ENCODE results near the gene NR1D1. TPM values are rescaled to one million over a fixed set of nuclear protein-coding genes. Genes with fewer than 3 reads are reported as not detected.

NR1D1 gene
- polyA plus RNA-seq, 1 donor (not counting 4 experiments of a cell fraction or from before 2014, with no cell fraction given), result 1.0 TPM

- H3K27ac ChIP-seq (ENCODE audit: control insufficient read depth, insufficient read depth, low read length), result no peak overlapping the region
- no peaks in the 10 kb centered on the region for H3K9me3 ChIP-seq (ENCODE audit: control insufficient read depth, low read depth, low read length)
- no peaks in the 10 kb centered on the region for H4K20me1 ChIP-seq (ENCODE audit: control insufficient read depth, extremely low read depth, insufficient read depth, low read length)
- no peak overlapping the region for H3K9ac ChIP-seq (ENCODE audit: control insufficient read depth, extremely low read depth, insufficient read depth, low read length)
- dilution Hi-C loops (cut with MboI; ENCODE audit: extremely low pct_ligation_motif_present, low sequenced_read_pairs), result no loop called here
- H3K27me3 ChIP-seq (ENCODE audit: control insufficient read depth, extremely low read depth, insufficient read depth, low read length), result no peaks in the 10 kb centered on the region
- no peak overlapping the region for H3K4me3 ChIP-seq (ENCODE audit: control insufficient read depth in 2 of 3, extremely low read depth in 1 of 3, insufficient read depth in 2 of 3, low read depth in 1 of 3, low read length in 3 of 3)
- H3K36me3 ChIP-seq (ENCODE audit: control insufficient read depth in 2 of 2, extremely low read depth in 1 of 2, insufficient read depth in 2 of 2, low read length in 2 of 2), result peaks cover 26 to 48% of the 10 kb centered on the region in 2 experiments
- no peaks in the 10 kb centered on the region for H3K9me1 ChIP-seq (ENCODE audit: control insufficient read depth, extremely low read depth, insufficient read depth, low read length)
- H2AFZ ChIP-seq (ENCODE audit: control insufficient read depth, low read length), result no peak overlapping the region
- no peak for DNase-seq (ENCODE audit: low read depth, low spot score)
- peaks cover 32% of the 10 kb centered on the region for H3K4me1 ChIP-seq (ENCODE audit: control insufficient read depth, extremely low read depth, insufficient read depth, low read length)
- TF ChIP-seq EZH2 (IDR thresholded peaks at IDR 0.05; ENCODE audit: low read length) (no peak), CTCF (optimal IDR thresholded peaks at IDR 0.05 in 1 of 3, IDR thresholded peaks at IDR 0.05 in 1 of 3, conservative IDR thresholded peaks at IDR 0.05 in 1 of 3; ENCODE audit: extremely low read depth in 1 of 3, insufficient read depth in 2 of 3, low read length in 3 of 3) (no peak)
- FAIRE-seq, result no peak
- peaks cover 13% of the 10 kb centered on the region for H3K79me2 ChIP-seq (ENCODE audit: control insufficient read depth, insufficient read depth, low read length)
- H3K4me2 ChIP-seq (ENCODE audit: control insufficient read depth, extremely low read depth, insufficient read depth, low read depth, low read length), result no peak overlapping the region
Measured at GRCh38 chr17:40095351-40095943, 4.9 kb downstream of the NR1D1 start.

GRCh38 chr17:40094874-40095273 lies 5.5 kb downstream of the NR1D1 start:
- H3K9ac ChIP-seq (ENCODE audit: control insufficient read depth, extremely low read depth, insufficient read depth, low read length), result no peak overlapping the region
- H3K4me1 ChIP-seq (ENCODE audit: control insufficient read depth, extremely low read depth, insufficient read depth, low read length), result peaks cover 32% of the 10 kb centered on the region
- no peaks in the 10 kb centered on the region for H3K9me3 ChIP-seq (ENCODE audit: control insufficient read depth, low read depth, low read length)
- no peak overlapping the region for H3K27ac ChIP-seq (ENCODE audit: control insufficient read depth, insufficient read depth, low read length)
- DNase-seq (ENCODE audit: low read depth, low spot score) (no peak), FAIRE-seq (no peak)
- TF ChIP-seq EZH2 (IDR thresholded peaks at IDR 0.05; ENCODE audit: low read length) (no peak), CTCF (optimal IDR thresholded peaks at IDR 0.05 in 1 of 3, IDR thresholded peaks at IDR 0.05 in 1 of 3, conservative IDR thresholded peaks at IDR 0.05 in 1 of 3; ENCODE audit: extremely low read depth in 1 of 3, insufficient read depth in 2 of 3, low read length in 3 of 3) (no peak)
- no peak overlapping the region for H2AFZ ChIP-seq (ENCODE audit: control insufficient read depth, low read length)
- H3K4me3 ChIP-seq (ENCODE audit: control insufficient read depth in 2 of 3, extremely low read depth in 1 of 3, insufficient read depth in 2 of 3, low read depth in 1 of 3, low read length in 3 of 3), result no peak overlapping the region
- dilution Hi-C loops (cut with MboI; ENCODE audit: extremely low pct_ligation_motif_present, low sequenced_read_pairs), result no loop called here
- peaks cover 26 to 48% of the 10 kb centered on the region in 2 experiments for H3K36me3 ChIP-seq (ENCODE audit: control insufficient read depth in 2 of 2, extremely low read depth in 1 of 2, insufficient read depth in 2 of 2, low read length in 2 of 2)
- peaks cover 10% of the 10 kb centered on the region for H3K79me2 ChIP-seq (ENCODE audit: control insufficient read depth, insufficient read depth, low read length)
- H3K27me3 ChIP-seq (ENCODE audit: control insufficient read depth, extremely low read depth, insufficient read depth, low read length), result no peaks in the 10 kb centered on the region
- H4K20me1 ChIP-seq (ENCODE audit: control insufficient read depth, extremely low read depth, insufficient read depth, low read length), result no peaks in the 10 kb centered on the region
- no peak overlapping the region for H3K4me2 ChIP-seq (ENCODE audit: control insufficient read depth, extremely low read depth, insufficient read depth, low read depth, low read length)
- no peaks in the 10 kb centered on the region for H3K9me1 ChIP-seq (ENCODE audit: control insufficient read depth, extremely low read depth, insufficient read depth, low read length)
